ENCODE data around the gene LSAMP.

GRCh38 chr3:116233711-116234357, 211.5 kb downstream of the LSAMP start:
- TF ChIP-seq CTCF (IDR thresholded peaks at IDR 0.05) (no peak), EZH2phosphoT487 (IDR thresholded peaks at IDR 0.05) (no peak)

Data from neural progenitor cell (in vitro differentiated cells).